ENCODE results near the gene HDGF. TPM values are rescaled to one million over a fixed set of nuclear protein-coding genes. Genes with fewer than 3 reads are reported as not detected.

HDGF gene
- total and polyA plus RNA-seq, 4 donors: 41.7 to 148 (median 119) TPM

- DNase-seq (ENCODE audit: low spot score): no peak
- 89% methylated on average over 10 of the region's 10 CpGs for WGBS
Measured at GRCh38 chr1:156738407-156738806, 13.1 kb downstream of the HDGF start.

GRCh38 chr1:156733989-156734584, 17.4 kb downstream of the HDGF start:
- DNase-seq (ENCODE audit: low spot score): no peak
- peaks cover 9 to 46% (median 23%) of the 10 kb centered on the region in 4 donors for H3K36me3 ChIP-seq (ENCODE audit: control insufficient read depth in 4 of 4, insufficient read depth in 3 of 4, low read depth in 1 of 4, low read length in 3 of 4)
- no peak overlapping the region for H3K9ac ChIP-seq (ENCODE audit: low read depth in 1 of 2, low read length in 2 of 2)

More at GRCh38 chr1:156738407-156738806, 13.1 kb downstream of the HDGF start:
- no peaks in the 10 kb centered on the region for H3K27me3 ChIP-seq (ENCODE audit: control insufficient read depth in 4 of 4, insufficient read depth in 4 of 4, low read length in 3 of 4)
- peaks cover 8 to 40% (median 27%) of the 10 kb centered on the region in 4 donors for H3K36me3 ChIP-seq (ENCODE audit: control insufficient read depth in 4 of 4, insufficient read depth in 3 of 4, low read depth in 1 of 4, low read length in 3 of 4)
- TF ChIP-seq FOXA1 (IDR thresholded peaks at IDR 0.05) (no peak), JUND (IDR thresholded peaks at IDR 0.05) (no peak), FOXA2 (IDR thresholded peaks at IDR 0.05) (no peak), RAD21 (IDR thresholded peaks at IDR 0.05) (no peak), TAF1 (conservative IDR thresholded peaks at IDR 0.05) (no peak), SP1 (IDR thresholded peaks at IDR 0.05) (no peak)
- TF ChIP-seq, protein P1, sequence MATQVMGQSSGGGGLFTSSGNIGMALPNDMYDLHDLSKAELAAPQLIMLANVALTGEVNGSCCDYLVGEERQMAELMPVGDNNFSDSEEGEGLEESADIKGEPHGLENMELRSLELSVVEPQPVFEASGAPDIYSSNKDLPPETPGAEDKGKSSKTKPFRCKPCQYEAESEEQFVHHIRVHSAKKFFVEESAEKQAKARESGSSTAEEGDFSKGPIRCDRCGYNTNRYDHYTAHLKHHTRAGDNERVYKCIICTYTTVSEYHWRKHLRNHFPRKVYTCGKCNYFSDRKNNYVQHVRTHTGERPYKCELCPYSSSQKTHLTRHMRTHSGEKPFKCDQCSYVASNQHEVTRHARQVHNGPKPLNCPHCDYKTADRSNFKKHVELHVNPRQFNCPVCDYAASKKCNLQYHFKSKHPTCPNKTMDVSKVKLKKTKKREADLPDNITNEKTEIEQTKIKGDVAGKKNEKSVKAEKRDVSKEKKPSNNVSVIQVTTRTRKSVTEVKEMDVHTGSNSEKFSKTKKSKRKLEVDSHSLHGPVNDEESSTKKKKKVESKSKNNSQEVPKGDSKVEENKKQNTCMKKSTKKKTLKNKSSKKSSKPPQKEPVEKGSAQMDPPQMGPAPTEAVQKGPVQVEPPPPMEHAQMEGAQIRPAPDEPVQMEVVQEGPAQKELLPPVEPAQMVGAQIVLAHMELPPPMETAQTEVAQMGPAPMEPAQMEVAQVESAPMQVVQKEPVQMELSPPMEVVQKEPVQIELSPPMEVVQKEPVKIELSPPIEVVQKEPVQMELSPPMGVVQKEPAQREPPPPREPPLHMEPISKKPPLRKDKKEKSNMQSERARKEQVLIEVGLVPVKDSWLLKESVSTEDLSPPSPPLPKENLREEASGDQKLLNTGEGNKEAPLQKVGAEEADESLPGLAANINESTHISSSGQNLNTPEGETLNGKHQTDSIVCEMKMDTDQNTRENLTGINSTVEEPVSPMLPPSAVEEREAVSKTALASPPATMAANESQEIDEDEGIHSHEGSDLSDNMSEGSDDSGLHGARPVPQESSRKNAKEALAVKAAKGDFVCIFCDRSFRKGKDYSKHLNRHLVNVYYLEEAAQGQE (IDR thresholded peaks at IDR 0.05): no peak
- TF ChIP-seq, protein P2, sequence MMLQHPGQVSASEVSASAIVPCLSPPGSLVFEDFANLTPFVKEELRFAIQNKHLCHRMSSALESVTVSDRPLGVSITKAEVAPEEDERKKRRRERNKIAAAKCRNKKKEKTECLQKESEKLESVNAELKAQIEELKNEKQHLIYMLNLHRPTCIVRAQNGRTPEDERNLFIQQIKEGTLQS (IDR thresholded peaks at IDR 0.05): no peak
- peaks cover 3 to 20% (median 10%) of the 10 kb centered on the region in 4 donors for H3K4me1 ChIP-seq (ENCODE audit: control insufficient read depth in 4 of 4, insufficient read depth in 4 of 4, low read length in 3 of 4)
- no peak overlapping the region for H3K9ac ChIP-seq (ENCODE audit: low read depth in 1 of 2, low read length in 2 of 2)
- no peak overlapping the region for H3K27ac ChIP-seq (ENCODE audit: low read depth in 1 of 2, low read length in 2 of 2)
- no peaks in the 10 kb centered on the region for H3K9me3 ChIP-seq (ENCODE audit: control insufficient read depth in 4 of 4, low read length in 3 of 4)
- no peak overlapping the region for H3K4me3 ChIP-seq (ENCODE audit: low read depth in 1 of 3, low read length in 3 of 3)

More at GRCh38 chr1:156733989-156734584, 17.4 kb downstream of the HDGF start:
- Histone ChIP-seq H3K9me3 (ENCODE audit: control insufficient read depth in 4 of 4, low read length in 3 of 4) (no peaks in the 10 kb centered on the region), H3K4me1 (ENCODE audit: control insufficient read depth in 4 of 4, insufficient read depth in 4 of 4, low read length in 3 of 4) (peaks cover under 1 to 7% (median 5%) of the 10 kb centered on the region in 4 donors), H3K4me3 (ENCODE audit: low read depth in 1 of 3, low read length in 3 of 3) (no peak overlapping the region), H3K27me3 (ENCODE audit: control insufficient read depth in 4 of 4, insufficient read depth in 4 of 4, low read length in 3 of 4) (no peaks in the 10 kb centered on the region), H3K27ac (ENCODE audit: low read depth in 1 of 2, low read length in 2 of 2) (no peak overlapping the region)
- 96% methylated on average over 20 of the region's 20 CpGs for WGBS
- no peak for TF ChIP-seq NR2F2 (IDR thresholded peaks at IDR 0.05)
- TF ChIP-seq HNF4G (IDR thresholded peaks at IDR 0.05): no peak
- no peak for TF ChIP-seq FOXA2 (IDR thresholded peaks at IDR 0.05)
- TF ChIP-seq GABPA (IDR thresholded peaks at IDR 0.05 in 1 of 2, conservative IDR thresholded peaks at IDR 0.05 in 1 of 2): no peak
- TF ChIP-seq FOXA1 (IDR thresholded peaks at IDR 0.05): no peak
- TF ChIP-seq, protein P3, sequence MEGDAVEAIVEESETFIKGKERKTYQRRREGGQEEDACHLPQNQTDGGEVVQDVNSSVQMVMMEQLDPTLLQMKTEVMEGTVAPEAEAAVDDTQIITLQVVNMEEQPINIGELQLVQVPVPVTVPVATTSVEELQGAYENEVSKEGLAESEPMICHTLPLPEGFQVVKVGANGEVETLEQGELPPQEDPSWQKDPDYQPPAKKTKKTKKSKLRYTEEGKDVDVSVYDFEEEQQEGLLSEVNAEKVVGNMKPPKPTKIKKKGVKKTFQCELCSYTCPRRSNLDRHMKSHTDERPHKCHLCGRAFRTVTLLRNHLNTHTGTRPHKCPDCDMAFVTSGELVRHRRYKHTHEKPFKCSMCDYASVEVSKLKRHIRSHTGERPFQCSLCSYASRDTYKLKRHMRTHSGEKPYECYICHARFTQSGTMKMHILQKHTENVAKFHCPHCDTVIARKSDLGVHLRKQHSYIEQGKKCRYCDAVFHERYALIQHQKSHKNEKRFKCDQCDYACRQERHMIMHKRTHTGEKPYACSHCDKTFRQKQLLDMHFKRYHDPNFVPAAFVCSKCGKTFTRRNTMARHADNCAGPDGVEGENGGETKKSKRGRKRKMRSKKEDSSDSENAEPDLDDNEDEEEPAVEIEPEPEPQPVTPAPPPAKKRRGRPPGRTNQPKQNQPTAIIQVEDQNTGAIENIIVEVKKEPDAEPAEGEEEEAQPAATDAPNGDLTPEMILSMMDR (IDR thresholded peaks at IDR 0.05; ENCODE audit: low read depth, low read length, missing input control): no peak
- TF ChIP-seq RAD21 (IDR thresholded peaks at IDR 0.05): no peak
- TF ChIP-seq HNF4A (conservative IDR thresholded peaks at IDR 0.05): no peak
- TF ChIP-seq JUND (IDR thresholded peaks at IDR 0.05): no peak
- TF ChIP-seq, protein P1 (IDR thresholded peaks at IDR 0.05): no peak
- no peak for TF ChIP-seq YY1 (IDR thresholded peaks at IDR 0.05)
- no peak for TF ChIP-seq RXRA (IDR thresholded peaks at IDR 0.05)
- TF ChIP-seq, protein P4, sequence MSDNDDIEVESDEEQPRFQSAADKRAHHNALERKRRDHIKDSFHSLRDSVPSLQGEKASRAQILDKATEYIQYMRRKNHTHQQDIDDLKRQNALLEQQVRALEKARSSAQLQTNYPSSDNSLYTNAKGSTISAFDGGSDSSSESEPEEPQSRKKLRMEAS (IDR thresholded peaks at IDR 0.05): no peak
